Astrocyte (in vitro differentiated cells and primary cell): ENCODE data around the gene MYLIP. TPM values are rescaled to one million over a fixed set of nuclear protein-coding genes. Genes with fewer than 3 reads are reported as not detected.
"Not testable (repeated sequence)": the region's sequence is repeated elsewhere in the genome, so short reads cannot be mapped to it uniquely, and the experiment has no call there.

Experiments used
- DNase-seq: peaks from one replicate; pipeline ENCODE4 v3.0.0-alpha.2; 2010; ENCODE audit warnings: low read depth
- FAIRE-seq: peaks from 2 replicates; lab custom pipeline; 2011; peaks lifted over from hg19 to GRCh38; lab: Jason Lieb, UNC
- H2AFZ ChIP-seq: 2 replicates; pipeline ENCODE4 v1.6.0; 2012; ENCODE audit warnings: low read depth, low read length, inconsistent platforms
- H3K27ac ChIP-seq: 2 replicates; pipeline ENCODE4 v1.5.1; 2011; ENCODE audit warnings: low read depth, low read length, inconsistent platforms
- H3K27me3 ChIP-seq: 2 replicates; pipeline ENCODE4 v1.6.0; 2011; ENCODE audit warnings: low read length, inconsistent platforms; ENCODE audit not compliant: insufficient read depth
- H3K36me3 ChIP-seq: 2 replicates; pipeline ENCODE4 v1.5.1; 2011; ENCODE audit warnings: low read length, inconsistent platforms; ENCODE audit not compliant: insufficient read depth
- H3K4me1 ChIP-seq: 2 replicates; pipeline ENCODE4 v1.5.1; 2011; ENCODE audit warnings: low read length, inconsistent platforms; ENCODE audit not compliant: insufficient read depth
- H3K4me2 ChIP-seq: 2 replicates; pipeline ENCODE4 v1.6.0; 2012; ENCODE audit warnings: low read length, inconsistent platforms
- H3K4me3 ChIP-seq: 2 replicates; pipeline ENCODE4 v1.5.1; 2011; ENCODE audit warnings: low read depth, mild to moderate bottlenecking, low read length, inconsistent platforms; ENCODE audit not compliant: insufficient read depth
- H3K79me2 ChIP-seq: 2 replicates; pipeline ENCODE4 v1.6.0; 2012; ENCODE audit warnings: mild to moderate bottlenecking, low read length, inconsistent platforms; ENCODE audit not compliant: insufficient read depth
- H3K9ac ChIP-seq: 2 replicates; pipeline ENCODE4 v1.6.0; 2012; ENCODE audit warnings: mild to moderate bottlenecking, low read length, inconsistent platforms
- H3K9me3 ChIP-seq: 2 replicates; pipeline ENCODE4 v1.5.1; 2012; ENCODE audit warnings: low read depth, mild to moderate bottlenecking, low read length, inconsistent platforms; ENCODE audit not compliant: insufficient read depth
- H4K20me1 ChIP-seq: 2 replicates; pipeline ENCODE4 v1.6.0; 2012; ENCODE audit warnings: low read length, inconsistent platforms; ENCODE audit not compliant: insufficient read depth
- H3K27ac Mint-ChIP-seq: one replicate; pipeline ENCODE4 v1.8.0; 2021; ENCODE audit warnings: mild to moderate bottlenecking, mixed read lengths; ENCODE audit not compliant: unreplicated experiment
- H3K27me3 Mint-ChIP-seq: one replicate; pipeline ENCODE4 v1.8.0; 2021; ENCODE audit warnings: low read depth, mixed read lengths; ENCODE audit not compliant: unreplicated experiment
- H3K36me3 Mint-ChIP-seq: one replicate; pipeline ENCODE4 v1.8.0; 2021; ENCODE audit warnings: low read depth, mixed read lengths; ENCODE audit not compliant: unreplicated experiment
- H3K4me1 Mint-ChIP-seq: one replicate; pipeline ENCODE4 v1.8.0; 2021; ENCODE audit warnings: low read depth, mixed read lengths; ENCODE audit not compliant: unreplicated experiment
- H3K4me3 Mint-ChIP-seq: one replicate; pipeline ENCODE4 v1.8.0; 2021; ENCODE audit warnings: mild to moderate bottlenecking, moderate library complexity, mixed read lengths; ENCODE audit not compliant: unreplicated experiment
- H3K9me3 Mint-ChIP-seq: one replicate; pipeline ENCODE4 v1.8.0; 2021; ENCODE audit warnings: mild to moderate bottlenecking, mixed read lengths; ENCODE audit not compliant: unreplicated experiment
- CTCF ChIP-seq: IDR thresholded peaks from 2 replicates; pipeline ENCODE4 v1.5.1; 2011; ENCODE audit warnings: low read depth, mild to moderate bottlenecking, inconsistent platforms, low read length, moderate library complexity; ENCODE audit not compliant: insufficient read depth
- EZH2 ChIP-seq: IDR thresholded peaks from 2 replicates; pipeline ENCODE4 v1.6.1; 2012; ENCODE audit warnings: mild to moderate bottlenecking, low read length, inconsistent platforms; ENCODE audit not compliant: insufficient read depth
- total RNA-seq: library from RNA; stranded (reverse); gene quantifications from 2 replicates; pipeline ENCODE4 v1.2.1, GENCODE V29; 2021

MYLIP gene
- total RNA-seq, 1 donor from 2014 or later, result 12.9 TPM

- TF ChIP-seq EZH2, result no peak
- no peak for TF ChIP-seq CTCF
- no peaks in the 10 kb centered on the region for H3K9me3 Mint-ChIP-seq
- FAIRE-seq (no peak), DNase-seq (no peak)
- Histone ChIP-seq H3K9ac (no peak overlapping the region), H3K27me3 (peaks cover 12% of the 10 kb centered on the region), H4K20me1 (no peaks in the 10 kb centered on the region), H3K27ac (no peak overlapping the region), H3K4me3 (no peak overlapping the region), H3K4me1 (no peaks in the 10 kb centered on the region), H3K36me3 (no peaks in the 10 kb centered on the region), H3K79me2 (no peaks in the 10 kb centered on the region), H3K9me3 (no peaks in the 10 kb centered on the region), H2AFZ (no peak overlapping the region), H3K4me2 (no peak overlapping the region)
- H3K27ac Mint-ChIP-seq, result no peak overlapping the region
- H3K36me3 Mint-ChIP-seq, result no peaks in the 10 kb centered on the region
- H3K4me1 Mint-ChIP-seq, result no peaks in the 10 kb centered on the region
- no peaks in the 10 kb centered on the region for H3K27me3 Mint-ChIP-seq
- H3K4me3 Mint-ChIP-seq, result no peak overlapping the region
These were observed 45.7 kb downstream of the MYLIP start for GRCh38 chr6:16174416-16175078.

GRCh38 chr6:16176600-16176999 is 47.7 kb downstream of the MYLIP start:
- not testable (repeated sequence) for H3K36me3 ChIP-seq, H3K36me3 Mint-ChIP-seq, H3K27ac Mint-ChIP-seq, H3K9ac ChIP-seq, H3K27me3 ChIP-seq, H4K20me1 ChIP-seq, H3K27ac ChIP-seq, H3K4me1 ChIP-seq, H3K4me3 Mint-ChIP-seq, H3K9me3 Mint-ChIP-seq, H3K4me3 ChIP-seq, H3K9me3 ChIP-seq, FAIRE-seq, H3K4me2 ChIP-seq, H3K79me2 ChIP-seq, H3K4me1 Mint-ChIP-seq, DNase-seq, H2AFZ ChIP-seq, H3K27me3 Mint-ChIP-seq

GRCh38 chr6:16177881-16178280 is 49.0 kb downstream of the MYLIP start:
- peaks cover 6% of the 10 kb centered on the region for H3K27me3 ChIP-seq
- no peak for DNase-seq
- H3K27ac ChIP-seq, result no peak overlapping the region
- Mint-ChIP-seq H3K4me1 (peaks cover 3% of the 10 kb centered on the region), H3K9me3 (peaks cover 1% of the 10 kb centered on the region), H3K36me3 (no peaks in the 10 kb centered on the region), H3K4me3 (no peak overlapping the region), H3K27ac (no peak overlapping the region), H3K27me3 (no peaks in the 10 kb centered on the region)
- H3K4me3 ChIP-seq, result no peak overlapping the region
- no peak overlapping the region for H3K4me2 ChIP-seq
- no peaks in the 10 kb centered on the region for H3K9me3 ChIP-seq
- FAIRE-seq, result no peak
- H2AFZ ChIP-seq, result no peak overlapping the region
- H3K9ac ChIP-seq, result no peak overlapping the region
- no peaks in the 10 kb centered on the region for H3K36me3 ChIP-seq
- TF ChIP-seq EZH2 (no peak), CTCF (no peak)
- H3K79me2 ChIP-seq, result no peaks in the 10 kb centered on the region
- no peaks in the 10 kb centered on the region for H4K20me1 ChIP-seq
- no peaks in the 10 kb centered on the region for H3K4me1 ChIP-seq
